HG03354 (cell line): Measurements from ENCODE around the gene HTRA2.

Experiments used
- ATAC-seq: cut with Tn5 transposase; IDR thresholded peaks from one replicate; pipeline ENCODE4 v1.9.1; 2021; ENCODE audit warnings: mild to moderate bottlenecking; ENCODE audit not compliant: unreplicated experiment, poor library complexity, severe bottlenecking

Gene HTRA2

GRCh38 chr2:74535440-74535965 is 5.8 kb downstream of the HTRA2 start:
- ATAC-seq = no peak

GRCh38 chr2:74536166-74536950 is 6.6 kb downstream of the HTRA2 start:
- ATAC-seq = no peak

DNA sequence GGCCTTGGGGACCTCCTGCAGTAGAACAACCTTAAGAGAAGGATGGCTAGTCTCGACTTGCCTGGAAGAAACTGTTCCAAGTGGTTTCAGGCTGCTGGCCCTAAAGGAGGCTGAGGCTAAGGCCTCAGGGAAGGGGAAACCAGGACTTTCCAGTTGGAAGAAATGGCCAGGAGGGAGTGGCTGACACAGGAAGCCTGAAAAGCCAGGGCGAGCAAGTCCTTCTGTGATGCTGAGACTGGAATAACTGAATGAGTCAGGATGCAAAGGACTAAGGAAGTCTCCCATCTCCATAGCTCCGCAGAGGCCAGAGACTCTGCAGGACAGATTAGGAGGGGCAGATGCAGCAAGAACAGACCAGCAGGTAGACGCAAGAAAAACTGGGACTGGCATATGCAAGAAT is 7.4 kb downstream of the HTRA2 start:
- no peak for ATAC-seq

DNA sequence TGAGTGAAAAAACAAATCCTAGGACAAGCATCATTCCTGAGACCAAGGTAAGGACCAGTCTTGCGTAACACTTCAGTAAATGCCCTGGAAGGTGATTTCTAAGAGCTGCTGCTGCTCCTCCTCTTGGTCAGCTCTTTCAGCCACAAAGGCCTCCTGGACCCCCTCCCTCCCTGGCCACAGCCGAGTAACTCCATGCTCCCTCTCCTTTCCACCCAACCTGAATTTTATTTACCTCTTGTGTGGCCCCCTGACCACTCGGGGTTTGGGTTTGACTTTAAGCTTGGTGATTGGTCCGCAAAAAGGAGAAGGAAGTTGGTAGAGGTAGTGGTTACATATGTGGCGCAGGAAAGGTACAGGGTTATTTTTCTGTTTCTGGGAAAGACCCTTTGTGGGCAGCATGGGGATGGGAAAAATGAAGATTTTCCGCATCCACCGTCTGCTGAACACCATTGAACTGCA is 9.2 kb downstream of the HTRA2 start:
- no peak for ATAC-seq

GRCh38 chr2:74540291-74540690 is 10.6 kb downstream of the HTRA2 start:
- ATAC-seq = no peak

GRCh38 chr2:74542978-74543377 is 13.2 kb downstream of the HTRA2 start:
- no peak for ATAC-seq

DNA sequence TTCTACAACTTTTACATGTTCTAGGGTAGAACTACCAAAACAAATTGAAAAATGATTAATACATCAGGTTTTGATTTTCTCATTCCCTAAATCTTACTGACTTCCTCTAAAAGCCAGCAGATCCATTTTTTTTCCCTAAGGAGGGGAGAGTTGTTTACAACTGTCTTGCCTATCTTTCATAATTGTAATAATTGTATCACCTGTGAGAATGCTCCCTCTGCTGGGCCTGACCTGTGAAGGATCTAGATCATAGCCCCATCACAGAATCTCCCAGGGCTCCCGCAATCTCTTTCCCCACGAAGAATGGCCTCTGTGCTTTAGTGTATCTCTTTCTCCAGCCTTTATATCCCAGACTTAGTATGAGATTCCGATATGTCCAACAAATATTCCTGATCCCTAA is 14.9 kb downstream of the HTRA2 start:
- no peak for ATAC-seq

DNA sequence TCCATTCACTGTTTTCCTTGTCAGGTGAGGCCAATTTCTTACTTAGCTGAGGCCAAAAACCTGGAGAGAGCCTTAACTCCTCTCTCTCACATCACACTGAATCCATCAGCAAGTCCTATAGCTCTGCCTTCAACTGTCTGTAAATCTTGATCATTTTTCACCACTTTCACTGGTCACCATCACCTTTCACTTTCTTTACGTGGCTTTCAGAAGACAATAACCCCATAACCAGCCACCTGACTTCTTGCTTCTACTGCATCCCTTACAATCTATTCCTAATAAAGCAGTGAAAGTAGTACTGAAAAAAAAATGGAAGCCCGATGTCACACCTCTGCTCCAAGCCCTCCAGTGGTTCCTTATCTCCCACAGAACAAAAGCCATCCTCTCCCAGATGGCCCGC is 16.3 kb downstream of the HTRA2 start:
- no peak for ATAC-seq

DNA sequence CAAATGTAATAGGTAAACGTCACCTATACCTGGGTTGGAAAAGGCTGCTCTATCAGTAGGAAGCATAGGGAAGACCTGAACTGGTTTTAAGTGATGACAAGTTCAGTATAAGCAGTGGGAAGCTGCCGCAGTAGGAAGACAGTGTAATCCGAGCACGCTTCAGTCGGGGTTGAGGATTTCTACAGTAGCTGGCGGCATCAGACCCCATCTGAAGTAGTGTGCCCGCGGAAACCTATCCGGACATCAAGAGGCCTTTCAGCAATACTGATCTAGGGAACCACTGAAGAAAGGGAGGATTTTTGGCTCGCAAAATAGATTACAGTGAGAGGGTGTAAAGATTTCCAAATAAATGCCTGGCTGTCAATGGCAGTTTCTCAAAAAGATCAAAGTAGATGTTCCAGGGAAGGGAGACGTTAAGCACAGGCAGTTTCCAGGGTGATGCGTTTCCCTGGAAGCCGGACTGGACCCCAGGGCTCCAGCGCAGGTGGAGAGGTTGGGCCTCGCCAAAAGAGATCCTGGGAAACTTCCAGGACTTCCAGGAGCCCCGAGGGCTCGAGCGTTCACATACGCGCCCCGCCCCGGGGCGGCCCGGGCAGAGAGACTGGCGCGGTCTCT is 18.7 kb downstream of the HTRA2 start:
- ATAC-seq = no peak

GRCh38 chr2:74548900-74549826 is 19.4 kb downstream of the HTRA2 start:
- no peak for ATAC-seq

DNA sequence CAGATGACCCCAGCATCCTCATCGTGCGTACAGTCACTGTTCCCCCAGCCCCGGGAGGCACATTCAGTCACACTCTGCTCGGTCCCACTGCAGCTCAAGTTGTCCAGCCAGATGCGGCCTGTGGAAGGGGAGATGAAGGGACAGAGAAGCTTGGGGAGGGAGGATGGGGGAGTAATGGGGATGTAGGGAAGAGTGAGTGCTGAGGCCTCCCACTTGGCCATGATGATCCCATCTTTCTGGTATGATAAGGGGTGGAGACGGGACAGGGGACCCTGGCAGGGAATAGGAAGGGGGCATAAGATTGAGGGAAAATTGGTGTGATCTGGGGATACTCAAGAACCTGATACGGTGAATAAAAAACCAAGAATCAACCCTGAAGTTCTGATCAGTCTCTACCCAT is 20.5 kb downstream of the HTRA2 start:
- ATAC-seq = no peak

DNA sequence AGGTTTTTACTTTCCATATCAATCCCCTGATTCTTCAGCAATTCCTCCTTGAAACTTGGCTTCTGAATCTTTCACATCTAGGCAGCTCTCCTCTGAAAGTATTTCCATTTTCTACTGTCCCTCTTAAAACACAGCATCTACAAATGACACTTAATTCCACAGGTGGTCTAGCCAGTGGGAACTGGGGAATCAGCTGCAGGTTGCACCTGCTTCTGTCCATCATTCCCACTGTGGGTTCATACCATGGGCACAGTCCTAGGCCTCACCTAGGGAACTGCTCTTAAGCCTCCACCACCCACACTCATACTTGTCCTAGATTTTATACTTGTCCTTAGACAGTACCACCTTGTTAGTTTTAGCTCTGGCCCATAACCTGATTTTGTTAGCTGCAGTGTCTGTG is 21.8 kb downstream of the HTRA2 start:
- ATAC-seq = no peak

DNA sequence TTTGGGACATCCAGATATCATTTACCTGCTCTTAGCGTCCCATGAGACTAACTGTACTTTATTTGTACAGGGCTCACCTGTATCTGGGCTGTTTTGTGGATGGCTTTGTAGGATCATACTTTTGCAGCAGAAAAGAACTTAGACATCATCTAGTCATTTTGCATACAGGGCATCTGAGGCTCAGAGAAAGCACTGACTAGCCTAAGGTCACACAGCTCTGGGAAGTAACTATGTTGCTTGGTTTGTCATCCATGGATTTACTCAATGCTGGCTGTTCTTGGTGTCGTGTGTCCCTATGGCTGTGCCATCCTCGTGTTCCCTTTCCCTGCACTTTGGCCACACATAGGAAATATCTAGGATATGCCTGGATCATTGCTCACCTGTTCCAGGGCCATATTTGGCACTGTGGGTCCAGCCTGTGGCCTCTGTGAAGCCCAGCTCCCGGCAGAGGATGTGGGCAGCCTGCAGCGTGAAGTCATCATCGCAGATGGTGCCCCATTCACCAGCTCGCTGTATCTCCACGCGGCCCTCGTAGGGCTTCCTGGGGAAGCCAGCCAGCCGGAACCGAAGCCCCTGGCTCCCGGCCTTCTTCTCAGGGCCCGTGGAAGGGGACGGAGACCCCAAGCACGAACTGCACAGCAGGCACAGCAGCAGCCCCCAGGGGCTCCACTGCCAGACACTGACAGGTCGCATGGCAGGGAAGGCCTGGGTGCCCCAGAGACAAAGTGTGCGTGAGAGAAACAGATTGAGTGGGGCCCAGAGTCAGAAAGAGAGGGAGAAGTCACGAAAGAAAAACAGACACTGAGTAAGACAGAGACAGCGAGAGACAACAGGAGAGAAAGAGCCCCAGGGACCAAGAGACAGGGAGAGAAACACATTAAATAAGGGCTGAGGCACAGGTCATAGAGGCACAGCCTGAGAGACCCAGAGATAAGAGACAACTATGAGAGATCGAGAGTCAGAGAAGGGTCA is 22.5 kb downstream of the HTRA2 start:
- ATAC-seq = no peak

- ATAC-seq = no peak
Observed at GRCh38 chr2:74552914-74553811, 23.4 kb downstream of the HTRA2 start.

GRCh38 chr2:74553892-74554819 is 24.4 kb downstream of the HTRA2 start, which contains the start of the genes DOK1 and LOXL3:
Gene DOK1 (plus strand): TSS chr2:74554720. CDS start chr2:74554755, 35 bp downstream.
Gene LOXL3 (minus strand): TSS chr2:74553942. CDS start chr2:74552634, 1,308 bp downstream.
- ATAC-seq = peak; percentile 65

DNA sequence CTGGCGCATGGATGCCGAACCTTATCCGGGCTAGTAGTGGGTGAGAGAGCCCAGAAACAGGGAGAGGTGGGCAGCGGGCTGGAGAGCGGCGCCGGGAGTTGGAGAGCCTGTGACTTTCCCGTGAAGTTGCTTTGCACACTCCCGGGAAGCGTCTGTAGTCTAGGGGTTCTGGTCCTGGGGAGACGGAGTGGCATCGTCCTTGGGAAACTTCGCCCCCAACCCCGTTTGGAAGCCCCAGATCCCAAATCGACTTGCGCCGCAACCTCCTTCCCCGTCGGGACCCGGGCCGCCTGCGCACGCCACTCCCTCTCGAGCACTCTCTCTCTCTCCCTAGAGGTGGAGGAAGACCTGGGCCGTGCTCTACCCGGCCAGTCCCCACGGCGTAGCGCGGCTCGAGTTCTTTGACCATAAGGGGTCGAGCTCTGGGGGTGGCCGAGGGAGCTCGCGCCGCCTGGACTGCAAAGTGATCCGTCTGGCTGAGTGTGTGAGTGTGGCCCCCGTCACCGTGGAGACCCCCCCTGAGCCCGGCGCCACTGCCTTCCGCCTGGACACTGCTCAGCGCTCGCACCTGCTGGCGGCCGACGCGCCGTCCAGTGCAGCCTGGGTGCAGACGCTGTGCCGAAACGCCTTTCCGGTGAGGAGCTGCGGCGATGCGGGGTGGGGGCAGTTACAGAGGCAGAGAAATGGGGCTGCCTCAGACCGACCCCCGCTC is 25.2 kb downstream of the HTRA2 start:
- ATAC-seq = peak; percentile 61
